Measurements from ENCODE around the gene EPHB3.
"Not testable (repeated sequence)": the region's sequence is repeated elsewhere in the genome, so short reads cannot be mapped to it uniquely, and the experiment has no call there.

Gene EPHB3

DNA sequence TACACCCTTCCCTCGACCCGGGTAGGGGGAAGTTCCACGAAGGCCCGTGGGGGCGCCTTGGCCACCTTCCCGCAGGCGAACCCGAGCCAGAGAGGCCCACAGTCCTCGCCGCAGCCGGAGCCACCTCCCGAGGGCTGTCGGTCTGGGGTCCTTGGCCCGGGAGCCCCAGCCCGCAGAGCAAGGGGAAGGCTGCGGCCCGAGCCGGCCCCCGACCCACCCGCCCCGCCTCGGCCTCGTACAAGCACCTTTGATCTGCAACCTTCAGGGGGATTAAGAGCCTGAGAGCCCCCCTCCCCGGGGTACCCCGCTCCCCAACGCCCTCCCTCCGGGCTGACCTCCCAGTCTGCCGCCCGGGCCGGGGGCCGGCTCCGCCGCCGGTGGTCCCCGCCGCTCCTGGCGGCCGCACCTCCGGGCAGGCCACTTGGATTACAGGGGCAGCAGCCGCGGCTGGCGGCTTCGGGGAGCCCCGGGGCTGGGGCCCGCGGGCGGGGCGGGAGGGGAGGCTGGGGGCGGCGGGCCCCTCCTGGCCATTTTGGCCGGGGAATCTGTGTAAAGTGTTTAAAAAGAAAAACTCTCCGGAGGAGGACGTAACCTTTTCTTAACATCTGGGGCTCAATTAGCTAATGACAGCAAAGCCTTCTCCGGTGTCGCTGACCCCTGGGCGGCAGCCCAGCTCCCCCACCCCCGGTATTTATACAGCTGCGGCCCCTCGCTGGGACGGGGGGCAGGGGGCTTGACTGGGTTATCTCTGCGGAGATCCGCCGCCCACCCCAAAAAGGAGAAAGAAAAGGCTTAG, 40.2 kb downstream of the EPHB3 start:
- no peak for DNase-seq

DNA sequence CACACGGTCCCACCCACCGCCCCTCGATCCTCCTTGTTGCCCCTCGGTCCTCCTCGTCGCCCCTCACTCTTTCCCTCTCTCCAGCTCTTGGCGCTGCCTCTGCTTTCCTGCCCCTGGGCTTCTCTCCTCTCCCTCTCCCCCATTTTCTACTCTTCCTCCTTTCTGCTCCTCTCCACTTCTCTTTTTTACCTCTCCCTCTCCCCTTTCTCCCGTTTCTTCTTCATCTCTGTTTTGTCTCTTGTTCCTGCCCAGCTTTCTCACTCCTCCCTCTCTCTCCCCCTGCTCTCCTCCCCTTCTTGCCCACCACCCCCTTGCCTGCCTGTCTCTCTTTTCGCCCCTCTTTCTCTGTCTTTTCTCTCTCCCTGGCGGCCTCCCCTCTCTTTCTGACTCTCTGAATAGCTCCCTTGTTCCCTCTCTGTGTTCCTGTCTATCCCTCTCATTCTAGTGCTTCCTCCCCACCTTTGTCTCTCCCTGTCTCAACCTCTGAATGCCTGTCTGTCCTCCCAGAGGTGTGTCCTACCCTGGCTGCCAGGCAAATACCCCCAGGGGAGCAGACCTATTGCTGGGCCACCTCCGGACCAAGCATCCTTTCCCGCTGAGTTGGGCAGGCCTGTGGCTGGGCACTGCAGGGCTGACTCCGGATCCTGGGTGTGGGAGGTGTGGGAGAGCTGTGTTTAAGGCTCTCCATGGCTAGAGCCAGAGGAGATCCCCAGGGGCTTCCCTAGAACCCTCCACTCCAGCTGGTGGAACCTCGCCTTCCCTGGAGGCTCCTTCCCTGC, 41.0 kb downstream of the EPHB3 start:
- DNase-seq, result no peak

DNA sequence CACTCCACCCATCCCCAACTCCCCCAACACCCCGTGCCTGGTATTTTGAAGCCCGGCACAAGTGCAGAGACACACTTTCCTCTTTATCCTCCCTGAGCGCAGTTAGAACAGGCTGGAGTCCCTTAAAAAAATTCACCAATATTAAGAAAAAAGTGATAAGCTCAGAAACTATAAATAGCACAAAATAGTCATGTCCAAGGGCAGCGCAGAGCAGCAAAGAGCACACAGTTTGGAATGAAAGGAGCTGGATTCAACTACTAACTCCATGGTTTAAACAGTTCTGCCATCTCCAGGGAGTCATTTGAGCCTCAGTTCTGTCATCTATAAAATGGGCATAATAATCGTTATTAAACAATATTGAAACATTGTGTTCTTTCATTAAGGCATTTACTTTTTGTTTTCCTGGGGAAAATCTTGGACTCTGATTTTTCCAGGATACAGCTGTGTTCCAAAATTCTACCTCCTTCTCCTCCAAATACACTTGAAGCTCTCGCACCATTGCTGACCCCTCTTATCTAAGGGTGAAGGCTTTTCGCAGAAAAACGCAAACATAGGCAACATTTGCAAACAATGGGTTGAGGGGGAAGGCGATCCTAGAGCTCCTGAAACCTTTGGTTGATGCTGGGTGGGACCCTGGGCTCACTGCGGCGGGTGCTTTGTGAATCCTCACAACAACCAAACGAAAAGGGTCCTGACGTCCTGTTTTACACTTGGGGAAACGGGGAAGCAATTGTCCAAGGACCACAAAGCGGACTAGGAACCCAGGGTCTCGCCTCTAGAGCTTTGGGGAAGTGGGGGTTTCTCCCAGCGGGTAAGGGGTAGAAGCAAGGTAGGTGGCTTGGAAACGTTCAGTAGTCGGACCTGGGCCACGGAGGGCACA, 41.8 kb downstream of the EPHB3 start:
- DNase-seq, result no peak

GRCh38 chr3:184604039-184604601, 42.5 kb downstream of the EPHB3 start:
- DNase-seq, result no peak

GRCh38 chr3:184604615-184605290, 43.2 kb downstream of the EPHB3 start:
- no peak for DNase-seq

DNA sequence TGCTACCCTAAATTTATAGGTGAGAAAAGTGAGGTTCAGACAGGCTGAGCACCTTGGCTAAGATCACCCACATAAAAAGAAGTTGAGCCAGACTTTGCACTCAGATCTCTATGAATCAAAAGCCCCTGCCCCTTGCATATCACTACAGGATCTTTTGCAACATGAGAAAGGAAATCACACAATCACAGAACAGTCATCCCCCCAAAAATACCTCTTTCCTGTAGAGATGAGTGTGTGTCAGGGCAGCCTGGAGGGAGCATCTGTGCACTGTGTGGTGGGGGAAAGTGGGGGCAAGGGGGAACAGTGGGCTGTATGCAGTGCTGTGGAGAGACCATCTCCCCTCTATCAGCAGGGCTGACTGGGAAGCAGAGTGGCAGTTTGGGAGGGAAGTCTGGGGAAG, 46.6 kb downstream of the EPHB3 start:
- DNase-seq, result peak; percentile 46

- DNase-seq, result no peak
Measured at GRCh38 chr3:184609476-184610244, 48.1 kb downstream of the EPHB3 start.

DNA sequence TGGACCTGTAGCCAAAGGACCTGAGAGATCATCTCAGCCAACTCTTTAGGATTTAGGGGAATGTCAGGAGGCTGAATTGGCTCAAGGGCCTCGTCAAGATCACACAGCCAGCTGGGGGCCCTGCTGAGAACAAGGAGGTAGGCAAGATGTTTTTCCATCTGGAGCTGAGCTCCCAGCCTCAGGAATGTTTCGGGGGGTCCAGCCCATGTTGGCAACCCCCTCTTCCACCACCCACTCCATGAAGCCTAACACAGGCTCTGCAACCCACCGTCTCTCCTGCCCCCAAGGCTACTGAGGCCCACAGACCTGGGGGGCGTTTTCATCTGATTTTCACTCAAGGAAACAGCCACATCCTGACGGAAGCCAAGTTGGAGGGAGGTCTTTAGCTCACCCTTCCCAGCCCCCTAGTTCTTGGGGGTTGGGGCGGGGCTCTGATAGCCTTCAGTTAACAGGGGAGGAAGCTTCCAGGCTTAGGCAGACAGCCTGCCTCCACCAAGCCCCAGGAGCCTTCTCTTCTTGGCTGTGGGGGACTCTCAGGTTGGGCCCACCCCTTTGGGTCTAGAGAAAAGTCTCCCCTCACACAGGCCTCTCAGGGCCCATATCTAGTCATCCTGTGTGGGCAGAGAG, 48.8 kb downstream of the EPHB3 start:
- no peak for DNase-seq

DNA sequence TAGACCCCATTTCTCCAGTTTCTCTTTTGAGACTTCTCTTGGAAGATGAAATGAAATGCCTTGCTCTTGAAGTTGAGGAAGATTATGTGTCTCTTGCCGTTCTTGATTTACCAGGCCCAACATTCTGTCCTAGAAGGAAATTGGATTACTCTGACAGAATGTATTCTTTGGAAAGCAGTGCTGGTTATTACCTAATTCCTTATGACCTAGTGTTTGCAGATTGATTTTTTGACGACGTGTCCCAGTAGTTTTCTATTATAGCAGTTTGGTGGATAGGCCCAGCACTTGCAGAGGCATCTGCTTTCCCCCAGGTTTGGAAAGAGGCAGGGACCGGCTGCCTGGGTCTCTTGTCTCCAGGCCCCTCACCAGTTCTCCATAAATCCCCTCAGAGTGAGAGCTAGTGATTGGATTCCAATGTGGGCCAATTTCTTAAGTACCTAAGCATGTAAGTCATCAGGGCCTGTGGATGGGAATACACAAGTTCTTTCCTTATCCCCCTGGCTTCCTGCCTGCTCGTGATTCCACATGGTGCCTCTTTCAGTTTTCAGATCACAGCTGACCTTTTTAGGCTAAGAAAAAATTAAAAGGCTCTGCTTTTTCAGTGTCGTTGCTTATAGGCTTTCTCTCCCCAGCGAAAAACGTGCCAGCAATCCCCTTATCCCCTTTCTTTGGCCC, 50.2 kb downstream of the EPHB3 start:
- DNase-seq, result no peak

DNA sequence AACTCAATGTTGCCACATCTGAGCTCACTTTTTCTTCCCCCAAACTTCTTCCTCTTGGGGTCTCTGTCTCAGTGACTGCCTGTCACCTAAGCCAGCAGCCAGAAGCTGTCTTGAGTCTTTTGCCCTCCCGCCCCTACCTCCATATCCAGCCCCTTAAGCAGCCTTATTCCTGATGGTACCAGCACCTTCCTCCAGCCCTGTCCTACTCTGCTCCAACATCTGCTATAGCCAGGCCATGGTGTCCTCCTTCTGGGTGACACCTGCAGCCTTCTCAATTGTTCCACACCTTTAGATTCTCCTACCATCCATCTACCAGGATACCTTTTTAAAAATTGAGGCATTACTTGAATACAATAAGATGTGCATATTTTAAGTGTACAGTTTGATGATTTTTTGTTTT, 53.8 kb downstream of the EPHB3 start:
- DNase-seq, result no peak

GRCh38 chr3:184616436-184616835, 54.9 kb downstream of the EPHB3 start:
- DNase-seq, result no peak

GRCh38 chr3:184617306-184617705, 55.7 kb downstream of the EPHB3 start:
- DNase-seq, result not testable (repeated sequence)

DNA sequence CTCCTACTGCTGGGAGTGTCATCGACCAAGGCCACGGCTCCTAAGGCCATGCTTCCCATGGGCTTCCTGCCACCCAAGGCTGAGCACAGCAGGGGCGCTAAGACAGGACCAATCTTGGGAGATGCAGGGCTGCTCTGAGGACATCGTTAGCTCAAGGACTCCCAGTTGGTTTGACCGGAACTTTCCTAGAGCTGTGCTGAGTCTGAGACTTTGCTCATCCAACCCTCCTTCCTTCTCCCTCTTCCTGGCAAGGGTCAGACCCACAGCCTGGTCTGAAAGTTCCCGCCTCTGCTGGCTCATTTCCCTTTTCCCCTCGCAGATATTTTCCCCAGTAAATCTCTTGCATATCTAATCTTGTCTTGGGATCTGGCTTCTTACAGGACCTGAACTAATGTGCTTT, 57.2 kb downstream of the EPHB3 start:
- no peak for DNase-seq

DNA sequence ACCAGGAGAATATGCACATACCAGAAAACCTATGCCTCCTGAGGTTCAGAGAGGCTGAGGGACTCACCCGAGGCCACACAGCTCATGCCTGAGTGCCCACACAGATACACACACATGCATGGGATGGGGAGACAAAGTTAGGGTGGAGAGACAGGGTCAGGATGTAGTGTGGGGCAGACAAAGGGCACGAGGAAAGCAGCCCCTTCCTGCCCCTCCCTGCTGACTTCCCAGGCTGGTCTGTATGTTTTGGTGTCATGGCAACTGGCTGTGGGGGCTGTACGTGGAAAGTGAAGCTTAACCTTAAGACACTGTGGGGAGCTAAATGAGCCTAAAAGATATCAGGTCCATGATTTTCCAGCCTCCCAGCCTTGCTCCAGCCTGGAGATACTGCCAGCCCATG, 57.8 kb downstream of the EPHB3 start:
- DNase-seq, result peak; percentile 47

DNA sequence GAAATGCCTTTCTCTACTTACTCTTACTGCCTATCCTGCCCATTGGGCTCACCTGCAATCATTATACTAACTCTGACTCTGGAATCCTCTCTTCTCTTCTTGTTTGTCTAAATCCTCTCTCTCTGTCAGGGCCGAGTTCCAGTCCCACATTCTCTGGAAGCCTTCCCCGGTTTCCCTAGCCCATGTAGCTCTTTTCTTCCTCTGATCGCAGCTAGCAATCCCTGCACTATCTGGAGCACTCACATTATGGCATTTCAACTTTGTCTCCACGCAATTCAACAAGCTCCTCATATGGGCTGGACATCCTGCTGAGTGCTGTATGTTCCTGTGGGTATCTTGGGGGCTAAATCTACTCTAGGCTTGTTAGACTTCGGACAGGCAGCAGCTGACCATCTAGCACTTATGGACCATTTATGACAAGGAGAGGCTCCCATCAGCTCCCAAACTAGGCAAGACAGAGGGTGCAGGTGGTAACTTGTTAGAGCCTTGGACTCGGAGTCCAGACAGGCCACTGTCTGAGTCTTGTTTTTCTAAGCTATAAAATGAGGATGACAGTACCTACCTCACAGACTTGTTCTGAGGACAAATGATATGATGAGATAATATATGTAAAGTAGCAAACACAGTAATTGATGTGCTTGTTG, 58.3 kb downstream of the EPHB3 start:
- DNase-seq, result no peak

GRCh38 chr3:184620475-184621119, 59.0 kb downstream of the EPHB3 start:
- no peak for DNase-seq

- not testable (repeated sequence) for DNase-seq
Measured at GRCh38 chr3:184622156-184622555, 60.6 kb downstream of the EPHB3 start.

- DNase-seq, result no peak
Measured at GRCh38 chr3:184626923-184627322, 65.3 kb downstream of the EPHB3 start.

DNA sequence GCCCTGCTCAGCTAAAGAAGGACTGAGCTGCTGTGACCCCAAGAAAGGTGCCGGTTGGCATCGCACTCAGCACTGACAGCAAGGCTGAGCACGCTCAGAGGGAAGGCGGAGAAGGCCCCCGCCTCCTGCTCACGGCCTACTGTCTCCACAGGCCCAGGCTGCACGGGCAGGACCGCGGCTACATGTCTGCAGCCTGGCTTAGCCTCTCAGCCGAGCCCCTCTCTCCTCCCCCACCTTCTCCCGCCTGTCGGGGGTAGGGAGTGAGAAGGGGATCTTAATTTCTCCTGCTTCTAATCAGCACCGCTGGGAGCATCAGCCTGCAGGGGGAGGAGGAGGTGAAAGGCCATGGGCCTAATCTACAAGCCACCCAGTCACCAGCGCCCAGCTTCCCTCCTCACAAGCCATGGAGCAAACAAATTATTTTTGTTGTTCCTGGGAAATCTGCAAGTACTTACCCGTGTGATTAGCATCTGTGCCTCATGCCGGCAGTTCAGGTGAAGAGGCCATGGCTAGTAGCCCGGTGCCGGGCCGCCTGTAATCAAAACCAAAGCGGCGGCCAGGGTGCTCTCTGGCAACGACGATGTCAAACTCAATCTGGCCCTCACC, 68.1 kb downstream of the EPHB3 start:
- no peak for DNase-seq

Data from CD4-positive, alpha-beta T cell treated with Interleukin-17A for 1 hour (primary cell).